Neural progenitor cell (in vitro differentiated cells): ENCODE data around the gene PLP1. TPM values are rescaled to one million over a fixed set of nuclear protein-coding genes. Genes with fewer than 3 reads are reported as not detected.

ENCODE experiments used
- DNase-seq: peaks from one replicate; pipeline ENCODE4 v3.0.0-alpha.2; 2016; ENCODE audit warnings: low spot score
- H2AFZ ChIP-seq: fragments of 200-600 bp; sonication (generic); replicated peaks from 2 replicates; pipeline ENCODE4 v1.6.1; 2016; ENCODE audit warnings: antibody characterized with exemption
- H3F3A ChIP-seq: fragments of 200-600 bp; sonication (generic); 2 replicates; pipeline ENCODE4 v1.6.1; 2016; ENCODE audit warnings: antibody characterized with exemption, low read depth
- H3K27ac ChIP-seq: fragments of 200-600 bp; sonication (generic); 2 replicates; pipeline ENCODE4 v1.5.1; 2016; ENCODE audit warnings: mild to moderate bottlenecking
- H3K27me3 ChIP-seq: fragments of 200-600 bp; sonication (generic); 2 replicates; pipeline ENCODE4 v1.6.1; 2016; ENCODE audit warnings: mild to moderate bottlenecking, moderate library complexity
- H3K36me3 ChIP-seq: fragments of 200-600 bp; sonication (generic); 2 replicates; pipeline ENCODE4 v1.5.1; 2016
- H3K4me1 ChIP-seq: fragments of 200-600 bp; sonication (generic); 2 replicates; pipeline ENCODE4 v1.6.1; 2016; ENCODE audit warnings: mixed run types
- H3K4me2 ChIP-seq: fragments of 200-600 bp; sonication (generic); 2 replicates; pipeline ENCODE4 v1.6.1; 2016
- H3K4me3 ChIP-seq: fragments of 200-600 bp; sonication (generic); 2 replicates; pipeline ENCODE4 v1.5.1; 2016
- H3K79me2 ChIP-seq: fragments of 200-600 bp; sonication (generic); 2 replicates; pipeline ENCODE4 v1.6.1; 2016; ENCODE audit warnings: low read depth
- H3K9ac ChIP-seq: fragments of 200-600 bp; sonication (generic); 2 replicates; pipeline ENCODE4 v1.6.1; 2016
- H3K9me3 ChIP-seq: fragments of 200-600 bp; sonication (generic); 2 replicates; pipeline ENCODE4 v1.5.1; 2016; ENCODE audit warnings: low read depth
- H4K20me1 ChIP-seq: fragments of 200-600 bp; sonication (generic); 2 replicates; pipeline ENCODE4 v1.6.1; 2016; ENCODE audit warnings: low read depth
- H3K27ac Mint-ChIP-seq: 3 replicates; pipeline ENCODE4 v1.8.0; 2021; ENCODE audit warnings: mixed read lengths
- H3K27me3 Mint-ChIP-seq: 2 replicates; pipeline ENCODE4 v1.8.0; 2022; ENCODE audit warnings: low read depth, mild to moderate bottlenecking, inconsistent platforms, moderate library complexity, mixed read lengths; ENCODE audit not compliant: insufficient read depth
- H3K36me3 Mint-ChIP-seq: 3 replicates; pipeline ENCODE4 v1.8.0; 2021; ENCODE audit warnings: mixed read lengths
- H3K4me1 Mint-ChIP-seq: 3 replicates; pipeline ENCODE4 v1.8.0; 2021; ENCODE audit warnings: mixed read lengths
- H3K4me3 Mint-ChIP-seq: 3 replicates; pipeline ENCODE4 v1.8.0; 2021; ENCODE audit warnings: mild to moderate bottlenecking, moderate library complexity, mixed read lengths
- H3K9me3 Mint-ChIP-seq: 3 replicates; pipeline ENCODE4 v1.8.0; 2020; ENCODE audit warnings: mixed read lengths
- CTCF ChIP-seq: fragments of 200-600 bp; sonication (generic); IDR thresholded peaks from 2 replicates; pipeline ENCODE4 v1.5.1; 2017; ENCODE audit warnings: antibody characterized with exemption, mild to moderate bottlenecking
- EZH2 ChIP-seq: fragments of 200-600 bp; sonication (generic); IDR thresholded peaks from 2 replicates; pipeline ENCODE4 v1.6.1; 2017; ENCODE audit warnings: antibody characterized with exemption, mild to moderate bottlenecking, moderate library complexity
- EZH2phosphoT487 ChIP-seq: fragments of 200-600 bp; sonication (generic); IDR thresholded peaks from 2 replicates; pipeline ENCODE4 v1.6.1; 2017; ENCODE audit warnings: antibody characterized with exemption
- total RNA-seq: library from RNA; depleted of rRNA; stranded (reverse); fragments of >200 nt; gene quantifications from 2 replicates; pipeline ENCODE4 v1.2.3, GENCODE V29; 2015; ENCODE audit warnings: low replicate concordance

Gene PLP1
- total RNA-seq, 1 donor from 2014 or later = 107 TPM

- Histone ChIP-seq H3K4me1 (peaks cover 43% of the 10 kb centered on the region), H3K79me2 (no peaks in the 10 kb centered on the region), H3F3A (peaks cover 61% of the 10 kb centered on the region), H3K27ac (peak overlapping the region; percentile 89), H3K36me3 (no peaks in the 10 kb centered on the region), H3K9ac (no peak overlapping the region), H2AFZ (peak overlapping the region; percentile 65), H4K20me1 (no peaks in the 10 kb centered on the region), H3K4me3 (no peak overlapping the region), H3K9me3 (no peaks in the 10 kb centered on the region), H3K4me2 (peak overlapping the region; percentile 64), H3K27me3 (no peaks in the 10 kb centered on the region)
- Mint-ChIP-seq H3K9me3 (no peaks in the 10 kb centered on the region), H3K27ac (no peak overlapping the region), H3K27me3 (peaks cover 5% of the 10 kb centered on the region), H3K36me3 (no peaks in the 10 kb centered on the region), H3K4me3 (no peak overlapping the region), H3K4me1 (peaks cover 38% of the 10 kb centered on the region)
- no peak for DNase-seq
- TF ChIP-seq CTCF (no peak), EZH2 (no peak), EZH2phosphoT487 (no peak)
These were observed 34.8 kb upstream of the PLP1 start for GRCh38 chrX:103741879-103742278.

GRCh38 chrX:103742339-103742738 is 34.3 kb upstream of the PLP1 start:
- H3K79me2 ChIP-seq = no peaks in the 10 kb centered on the region
- Mint-ChIP-seq H3K27me3 (peaks cover 5% of the 10 kb centered on the region), H3K36me3 (no peaks in the 10 kb centered on the region), H3K9me3 (no peaks in the 10 kb centered on the region), H3K4me3 (no peak overlapping the region), H3K4me1 (peaks cover 43% of the 10 kb centered on the region), H3K27ac (no peak overlapping the region)
- no peaks in the 10 kb centered on the region for H3K9me3 ChIP-seq
- H3K4me1 ChIP-seq = peaks cover 48% of the 10 kb centered on the region
- H3F3A ChIP-seq = peaks cover 66% of the 10 kb centered on the region
- TF ChIP-seq EZH2 (no peak), EZH2phosphoT487 (no peak), CTCF (no peak)
- H3K27me3 ChIP-seq = no peaks in the 10 kb centered on the region
- H3K4me3 ChIP-seq = no peak overlapping the region
- peak overlapping the region; percentile 89 for H3K27ac ChIP-seq
- H3K36me3 ChIP-seq = no peaks in the 10 kb centered on the region
- peak overlapping the region; percentile 65 for H2AFZ ChIP-seq
- H3K9ac ChIP-seq = no peak overlapping the region
- peak overlapping the region; percentile 64 for H3K4me2 ChIP-seq
- DNase-seq = peak; percentile 32
- no peaks in the 10 kb centered on the region for H4K20me1 ChIP-seq

GRCh38 chrX:103747163-103747562 is 29.5 kb upstream of the PLP1 start:
- peak overlapping the region; percentile 70 for H3K4me2 ChIP-seq
- H3K9ac ChIP-seq = no peak overlapping the region
- Mint-ChIP-seq H3K4me1 (peaks cover 35% of the 10 kb centered on the region), H3K9me3 (no peaks in the 10 kb centered on the region), H3K27me3 (peaks cover 12% of the 10 kb centered on the region), H3K27ac (peak overlapping the region; percentile 93), H3K36me3 (no peaks in the 10 kb centered on the region), H3K4me3 (peak overlapping the region; percentile 7)
- H3K79me2 ChIP-seq = no peaks in the 10 kb centered on the region
- H3K4me3 ChIP-seq = no peak overlapping the region
- peaks cover 68% of the 10 kb centered on the region for H3F3A ChIP-seq
- H2AFZ ChIP-seq = no peak overlapping the region
- peak overlapping the region; percentile 65 for H3K27ac ChIP-seq
- no peaks in the 10 kb centered on the region for H3K9me3 ChIP-seq
- no peaks in the 10 kb centered on the region for H3K27me3 ChIP-seq
- peak; percentile 76 for DNase-seq
- H4K20me1 ChIP-seq = no peaks in the 10 kb centered on the region
- no peaks in the 10 kb centered on the region for H3K36me3 ChIP-seq
- no peak for TF ChIP-seq EZH2
- no peak for TF ChIP-seq EZH2phosphoT487
- no peak for TF ChIP-seq CTCF
- peaks cover 43% of the 10 kb centered on the region for H3K4me1 ChIP-seq
